GM19463 (cell line): ENCODE results near the gene HSPA4L.
A peak's percentile ranks its signal among the peaks of the same experiment; 100 is the strongest.

Experiments
- ATAC-seq: cut with Tn5 transposase; IDR thresholded peaks from one replicate; pipeline ENCODE4 v1.9.1; 2021; ENCODE audit warnings: mild to moderate bottlenecking, moderate library complexity; ENCODE audit not compliant: unreplicated experiment

HSPA4L gene

GRCh38 chr4:127856813-127857447 is 74.8 kb downstream of the HSPA4L start:
- ATAC-seq, result peak; percentile 78

GRCh38 chr4:127857641-127858040 is 75.5 kb downstream of the HSPA4L start:
- ATAC-seq, result no peak

GRCh38 chr4:127868196-127868595 is 86.1 kb downstream of the HSPA4L start:
- ATAC-seq, result no peak

- no peak for ATAC-seq
These were observed 88.2 kb downstream of the HSPA4L start for GRCh38 chr4:127870281-127870680.

GRCh38 chr4:127870688-127871087 is 88.6 kb downstream of the HSPA4L start:
- ATAC-seq, result no peak

GRCh38 chr4:127875791-127876190 is 93.7 kb downstream of the HSPA4L start:
- no peak for ATAC-seq

GRCh38 chr4:127880763-127881562 is 98.8 kb downstream of the HSPA4L start, which contains the start of gene PLK4:
PLK4 (plus strand) TSS chr4:127880893; CDS start chr4:127881135, 242 bp downstream.
- ATAC-seq, result peak; percentile 91

GRCh38 chr4:127881563-127881864 is 99.4 kb downstream of the HSPA4L start:
- ATAC-seq, result peak; percentile 35

GRCh38 chr4:127888559-127888958 is 106.4 kb downstream of the HSPA4L start:
- ATAC-seq, result no peak

- ATAC-seq, result no peak
These were observed 107.8 kb downstream of the HSPA4L start for GRCh38 chr4:127889903-127890302.
